GM23338 (cell line): Measurements from ENCODE around the gene PRR14. TPM values are rescaled to one million over a fixed set of nuclear protein-coding genes. Genes with fewer than 3 reads are reported as not detected.

ENCODE experiments used
- ATAC-seq: fragments of 200-7000 bp; cut with Tn5 transposase; 3 replicates; pipeline ENCODE4 v1.9.1; 2020
- DNase-seq: peaks from one replicate; pipeline ENCODE4 v3.0.0-alpha.2; 2015; ENCODE audit warnings: low spot score
- H2AFZ ChIP-seq: fragments of 200-600 bp; sonication (generic); 2 replicates; pipeline ENCODE4 v1.8.0; 2016; ENCODE audit warnings: antibody characterized with exemption, mild to moderate bottlenecking, moderate library complexity
- H3F3A ChIP-seq: fragments of 200-600 bp; sonication (generic); replicated peaks from 2 replicates; pipeline ENCODE4 v1.8.0; 2017; ENCODE audit warnings: antibody characterized with exemption, mixed run types, low read depth
- H3K27ac ChIP-seq: fragments of 200-600 bp; sonication (generic); 2 replicates; pipeline ENCODE4 v1.6.1; 2016; ENCODE audit warnings: low read depth
- H3K27me3 ChIP-seq: fragments of 200-600 bp; sonication (generic); 2 replicates; pipeline ENCODE4 v1.8.0; 2016; ENCODE audit warnings: mild to moderate bottlenecking, mixed run types, moderate library complexity; ENCODE audit not compliant: insufficient read depth
- H3K36me3 ChIP-seq: fragments of 200-600 bp; sonication (generic); 2 replicates; pipeline ENCODE4 v1.8.0; 2016; ENCODE audit warnings: mild to moderate bottlenecking; ENCODE audit not compliant: insufficient read depth
- H3K4me1 ChIP-seq: fragments of 200-600 bp; sonication (generic); 2 replicates; pipeline ENCODE4 v1.8.0; 2016; ENCODE audit warnings: mild to moderate bottlenecking, moderate library complexity; ENCODE audit not compliant: insufficient read depth
- H3K4me2 ChIP-seq: fragments of 200-600 bp; sonication (generic); 2 replicates; pipeline ENCODE4 v1.7.1; 2017; ENCODE audit warnings: mixed run types
- H3K4me3 ChIP-seq: fragments of 200-600 bp; sonication (generic); 2 replicates; pipeline ENCODE4 v1.6.1; 2016; ENCODE audit warnings: mixed run types
- H3K79me2 ChIP-seq: fragments of 200-600 bp; sonication (generic); replicated peaks from 2 replicates; pipeline ENCODE4 v1.8.0; 2017; ENCODE audit warnings: mild to moderate bottlenecking; ENCODE audit not compliant: insufficient read depth
- H3K9me2 ChIP-seq: fragments of 200-600 bp; sonication (generic); 2 replicates; pipeline ENCODE4 v1.8.0; 2017; ENCODE audit not compliant: insufficient read depth
- H4K20me1 ChIP-seq: fragments of 200-600 bp; sonication (generic); replicated peaks from 2 replicates; pipeline ENCODE4 v1.8.0; 2017; ENCODE audit warnings: mild to moderate bottlenecking; ENCODE audit not compliant: insufficient read depth
- H3K27ac Mint-ChIP-seq: 2 replicates; pipeline ENCODE4 v1.8.0; 2020; ENCODE audit warnings: inconsistent platforms, mild to moderate bottlenecking, moderate library complexity, mixed read lengths
- H3K27me3 Mint-ChIP-seq: 3 replicates; pipeline ENCODE4 v1.8.0; 2022; ENCODE audit warnings: low read depth, mild to moderate bottlenecking, moderate library complexity, mixed read lengths, inconsistent platforms; ENCODE audit not compliant: insufficient read depth, poor library complexity
- H3K36me3 Mint-ChIP-seq: 3 replicates; pipeline ENCODE4 v1.8.0; 2021; ENCODE audit warnings: low read depth, mild to moderate bottlenecking, inconsistent platforms, moderate library complexity, mixed read lengths
- H3K4me1 Mint-ChIP-seq: 3 replicates; pipeline ENCODE4 v1.8.0; 2020; ENCODE audit warnings: mild to moderate bottlenecking, inconsistent platforms, mixed read lengths
- H3K4me3 Mint-ChIP-seq: 3 replicates; pipeline ENCODE4 v1.8.0; 2021; ENCODE audit warnings: moderate library complexity, mild to moderate bottlenecking, inconsistent platforms, mixed read lengths
- H3K9me3 Mint-ChIP-seq: 3 replicates; pipeline ENCODE4 v1.8.0; 2020; ENCODE audit warnings: moderate library complexity, mild to moderate bottlenecking, inconsistent platforms, mixed read lengths
- CREB1 ChIP-seq: fragments of 250-450 bp; sonication (Bioruptor Pico); IDR thresholded peaks from 2 replicates; pipeline ENCODE4 v1.5.0; 2020; ENCODE audit warnings: low read depth, mild to moderate bottlenecking, moderate library complexity
- EZH2 ChIP-seq: fragments of 200-600 bp; sonication (generic); IDR thresholded peaks from one replicate; pipeline ENCODE4 v1.8.0; 2017; ENCODE audit warnings: antibody characterized with exemption, mild to moderate bottlenecking, low read depth; ENCODE audit not compliant: unreplicated experiment
- EZH2phosphoT487 ChIP-seq: fragments of 200-600 bp; sonication (generic); IDR thresholded peaks from one replicate; pipeline ENCODE4 v1.8.1; 2018; ENCODE audit warnings: antibody characterized with exemption; ENCODE audit not compliant: unreplicated experiment
- JUNB ChIP-seq: IDR thresholded peaks from one replicate; pipeline ENCODE4 v1.6.1; 2016; ENCODE audit warnings: antibody characterized with exemption; ENCODE audit not compliant: unreplicated experiment
- NANOG ChIP-seq: IDR thresholded peaks from 2 replicates; pipeline ENCODE4 v1.6.1; 2016; ENCODE audit warnings: antibody characterized with exemption, borderline replicate concordance
- POLR2AphosphoS5 ChIP-seq: IDR thresholded peaks from 2 replicates; pipeline ENCODE4 v1.6.1; 2016; ENCODE audit warnings: antibody characterized with exemption, low read depth
- STAT1 ChIP-seq: IDR thresholded peaks from one replicate; pipeline ENCODE4 v1.6.1; 2016; ENCODE audit warnings: antibody characterized with exemption; ENCODE audit not compliant: unreplicated experiment
- ZNF114 ChIP-seq: fragments of 250-450 bp; sonication (Bioruptor Pico); IDR thresholded peaks from 2 replicates; pipeline ENCODE4 v1.5.0; 2020; ENCODE audit warnings: mild to moderate bottlenecking, moderate library complexity
- ZNF331 ChIP-seq: fragments of 250-450 bp; sonication (Bioruptor Pico); IDR thresholded peaks from 2 replicates; pipeline ENCODE4 v1.5.0; 2020; ENCODE audit warnings: low read depth, mild to moderate bottlenecking, moderate library complexity
- polyA plus RNA-seq: library from polyadenylated mRNA; unstranded; fragments of >200 nt; fragmentation: Nextera tagmentation; extraction: Ambion mirVana; gene quantifications from 2 replicates; pipeline ENCODE4 v1.2.1, GENCODE V29; 2016
- total RNA-seq: library from RNA; depleted of rRNA; stranded (reverse); fragments of >200 nt; shearing (Covaris generic); gene quantifications from 2 replicates; pipeline ENCODE4 v1.2.3, GENCODE V29; 2014
- TF ChIP-seq, protein P1 (sequence below), 2 experiments: fragments of 200-600 bp in 1 of 2; sonication (generic) in 1 of 2; conservative IDR thresholded peaks; 2 replicates each; pipeline versions ENCODE4 v1.5.1 to v1.6.1; 2016 to 2017; ENCODE audit warnings: antibody characterized with exemption in 2 of 2, low read depth in 2 of 2, mild to moderate bottlenecking in 2 of 2, moderate library complexity in 1 of 2
- TF ChIP-seq, protein P2 (sequence below): IDR thresholded peaks from one replicate; pipeline ENCODE4 v1.6.1; 2018; ENCODE audit warnings: antibody characterized with exemption; ENCODE audit not compliant: unreplicated experiment
- TF ChIP-seq, protein P3 (sequence below): IDR thresholded peaks from 2 replicates; pipeline ENCODE4 v1.6.1; 2016; ENCODE audit warnings: antibody characterized with exemption

Gene PRR14
- total and polyA plus RNA-seq, 2 experiments from 2014 or later, result 4.6 to 12.7 TPM

DNA sequence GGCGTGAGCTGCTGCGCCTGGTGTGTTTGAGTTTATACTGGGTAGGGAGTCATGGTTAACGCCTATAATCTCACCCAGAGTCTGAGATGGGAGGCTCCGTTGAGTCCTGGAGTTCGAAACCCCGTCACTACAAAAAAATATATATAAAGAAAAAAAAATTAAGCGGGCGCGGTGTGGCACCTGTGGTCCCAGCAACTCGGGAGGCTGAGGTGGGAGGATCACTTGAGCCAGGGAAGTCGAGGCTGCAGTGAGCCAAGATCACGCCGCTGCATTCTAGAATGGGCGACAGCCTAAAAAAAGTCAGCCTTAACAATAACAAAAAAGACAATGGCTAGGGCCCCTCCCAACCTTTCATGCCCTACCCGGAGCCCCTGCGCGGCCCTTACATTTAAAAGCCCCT lies 17.2 kb upstream of the PRR14 start (continued):
- TF ChIP-seq, protein P1, sequence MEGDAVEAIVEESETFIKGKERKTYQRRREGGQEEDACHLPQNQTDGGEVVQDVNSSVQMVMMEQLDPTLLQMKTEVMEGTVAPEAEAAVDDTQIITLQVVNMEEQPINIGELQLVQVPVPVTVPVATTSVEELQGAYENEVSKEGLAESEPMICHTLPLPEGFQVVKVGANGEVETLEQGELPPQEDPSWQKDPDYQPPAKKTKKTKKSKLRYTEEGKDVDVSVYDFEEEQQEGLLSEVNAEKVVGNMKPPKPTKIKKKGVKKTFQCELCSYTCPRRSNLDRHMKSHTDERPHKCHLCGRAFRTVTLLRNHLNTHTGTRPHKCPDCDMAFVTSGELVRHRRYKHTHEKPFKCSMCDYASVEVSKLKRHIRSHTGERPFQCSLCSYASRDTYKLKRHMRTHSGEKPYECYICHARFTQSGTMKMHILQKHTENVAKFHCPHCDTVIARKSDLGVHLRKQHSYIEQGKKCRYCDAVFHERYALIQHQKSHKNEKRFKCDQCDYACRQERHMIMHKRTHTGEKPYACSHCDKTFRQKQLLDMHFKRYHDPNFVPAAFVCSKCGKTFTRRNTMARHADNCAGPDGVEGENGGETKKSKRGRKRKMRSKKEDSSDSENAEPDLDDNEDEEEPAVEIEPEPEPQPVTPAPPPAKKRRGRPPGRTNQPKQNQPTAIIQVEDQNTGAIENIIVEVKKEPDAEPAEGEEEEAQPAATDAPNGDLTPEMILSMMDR (conservative IDR thresholded peaks at IDR 0.05; ENCODE audit: low read depth in 2 of 2), result no peak
- TF ChIP-seq STAT1, result no peak

DNA sequence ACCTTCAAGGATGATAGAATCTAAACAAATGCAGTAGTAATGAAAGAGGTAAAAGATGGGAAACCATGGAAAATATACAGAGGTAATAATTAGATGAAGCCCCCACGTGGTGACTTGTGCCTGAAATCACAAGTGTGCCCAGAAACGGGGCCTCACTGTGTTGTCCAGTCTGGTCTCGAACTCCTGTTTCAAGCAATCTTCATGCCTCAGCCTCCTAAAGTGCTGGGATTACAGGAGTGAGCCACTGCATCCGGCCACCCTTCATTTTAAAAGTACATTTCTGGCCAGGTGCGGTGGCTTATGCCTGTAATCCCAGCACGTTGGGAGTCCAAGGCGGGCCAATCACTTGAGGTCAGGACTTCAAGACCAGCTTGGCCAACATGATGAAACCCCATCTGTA lies 14.2 kb upstream of the PRR14 start:
- Mint-ChIP-seq H3K36me3 (no peaks in the 10 kb centered on the region), H3K27me3 (peaks cover 11% of the 10 kb centered on the region), H3K4me3 (no peak overlapping the region), H3K27ac (no peak overlapping the region), H3K9me3 (no peaks in the 10 kb centered on the region), H3K4me1 (no peaks in the 10 kb centered on the region; the same call in 2 of the 3 replicates)
- H4K20me1 ChIP-seq, result no peaks in the 10 kb centered on the region
- no peak for DNase-seq
- no peak overlapping the region for H3K27ac ChIP-seq
- no peaks in the 10 kb centered on the region for H3K36me3 ChIP-seq
- H3K4me3 ChIP-seq, result no peak overlapping the region
- no peak for ATAC-seq
- no peaks in the 10 kb centered on the region for H3K9me2 ChIP-seq
- H3F3A ChIP-seq, result no peaks in the 10 kb centered on the region
- H3K4me1 ChIP-seq, result no peaks in the 10 kb centered on the region
- no peak overlapping the region for H3K4me2 ChIP-seq
- H3K27me3 ChIP-seq, result no peaks in the 10 kb centered on the region; the same call in 1 of the 2 replicates
- H3K79me2 ChIP-seq, result no peaks in the 10 kb centered on the region
- H2AFZ ChIP-seq, result no peak overlapping the region
- TF ChIP-seq JUNB, result no peak
- TF ChIP-seq CREB1 (CRISPR knock-in tag), result no peak
- no peak for TF ChIP-seq ZNF331
- TF ChIP-seq STAT1, result no peak
- TF ChIP-seq, protein P1 (conservative IDR thresholded peaks at IDR 0.05; ENCODE audit: low read depth in 2 of 2), result no peak
- TF ChIP-seq, protein P2, sequence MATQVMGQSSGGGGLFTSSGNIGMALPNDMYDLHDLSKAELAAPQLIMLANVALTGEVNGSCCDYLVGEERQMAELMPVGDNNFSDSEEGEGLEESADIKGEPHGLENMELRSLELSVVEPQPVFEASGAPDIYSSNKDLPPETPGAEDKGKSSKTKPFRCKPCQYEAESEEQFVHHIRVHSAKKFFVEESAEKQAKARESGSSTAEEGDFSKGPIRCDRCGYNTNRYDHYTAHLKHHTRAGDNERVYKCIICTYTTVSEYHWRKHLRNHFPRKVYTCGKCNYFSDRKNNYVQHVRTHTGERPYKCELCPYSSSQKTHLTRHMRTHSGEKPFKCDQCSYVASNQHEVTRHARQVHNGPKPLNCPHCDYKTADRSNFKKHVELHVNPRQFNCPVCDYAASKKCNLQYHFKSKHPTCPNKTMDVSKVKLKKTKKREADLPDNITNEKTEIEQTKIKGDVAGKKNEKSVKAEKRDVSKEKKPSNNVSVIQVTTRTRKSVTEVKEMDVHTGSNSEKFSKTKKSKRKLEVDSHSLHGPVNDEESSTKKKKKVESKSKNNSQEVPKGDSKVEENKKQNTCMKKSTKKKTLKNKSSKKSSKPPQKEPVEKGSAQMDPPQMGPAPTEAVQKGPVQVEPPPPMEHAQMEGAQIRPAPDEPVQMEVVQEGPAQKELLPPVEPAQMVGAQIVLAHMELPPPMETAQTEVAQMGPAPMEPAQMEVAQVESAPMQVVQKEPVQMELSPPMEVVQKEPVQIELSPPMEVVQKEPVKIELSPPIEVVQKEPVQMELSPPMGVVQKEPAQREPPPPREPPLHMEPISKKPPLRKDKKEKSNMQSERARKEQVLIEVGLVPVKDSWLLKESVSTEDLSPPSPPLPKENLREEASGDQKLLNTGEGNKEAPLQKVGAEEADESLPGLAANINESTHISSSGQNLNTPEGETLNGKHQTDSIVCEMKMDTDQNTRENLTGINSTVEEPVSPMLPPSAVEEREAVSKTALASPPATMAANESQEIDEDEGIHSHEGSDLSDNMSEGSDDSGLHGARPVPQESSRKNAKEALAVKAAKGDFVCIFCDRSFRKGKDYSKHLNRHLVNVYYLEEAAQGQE, result no peak
- TF ChIP-seq EZH2phosphoT487, result no peak
- no peak for TF ChIP-seq NANOG
- TF ChIP-seq ZNF114, result no peak
- TF ChIP-seq POLR2AphosphoS5, result no peak
- no peak for TF ChIP-seq EZH2
- TF ChIP-seq, protein P3, sequence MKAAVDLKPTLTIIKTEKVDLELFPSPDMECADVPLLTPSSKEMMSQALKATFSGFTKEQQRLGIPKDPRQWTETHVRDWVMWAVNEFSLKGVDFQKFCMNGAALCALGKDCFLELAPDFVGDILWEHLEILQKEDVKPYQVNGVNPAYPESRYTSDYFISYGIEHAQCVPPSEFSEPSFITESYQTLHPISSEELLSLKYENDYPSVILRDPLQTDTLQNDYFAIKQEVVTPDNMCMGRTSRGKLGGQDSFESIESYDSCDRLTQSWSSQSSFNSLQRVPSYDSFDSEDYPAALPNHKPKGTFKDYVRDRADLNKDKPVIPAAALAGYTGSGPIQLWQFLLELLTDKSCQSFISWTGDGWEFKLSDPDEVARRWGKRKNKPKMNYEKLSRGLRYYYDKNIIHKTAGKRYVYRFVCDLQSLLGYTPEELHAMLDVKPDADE, result no peak
